ENCODE results near the gene DLGAP1.

The DLGAP1 gene

DNA sequence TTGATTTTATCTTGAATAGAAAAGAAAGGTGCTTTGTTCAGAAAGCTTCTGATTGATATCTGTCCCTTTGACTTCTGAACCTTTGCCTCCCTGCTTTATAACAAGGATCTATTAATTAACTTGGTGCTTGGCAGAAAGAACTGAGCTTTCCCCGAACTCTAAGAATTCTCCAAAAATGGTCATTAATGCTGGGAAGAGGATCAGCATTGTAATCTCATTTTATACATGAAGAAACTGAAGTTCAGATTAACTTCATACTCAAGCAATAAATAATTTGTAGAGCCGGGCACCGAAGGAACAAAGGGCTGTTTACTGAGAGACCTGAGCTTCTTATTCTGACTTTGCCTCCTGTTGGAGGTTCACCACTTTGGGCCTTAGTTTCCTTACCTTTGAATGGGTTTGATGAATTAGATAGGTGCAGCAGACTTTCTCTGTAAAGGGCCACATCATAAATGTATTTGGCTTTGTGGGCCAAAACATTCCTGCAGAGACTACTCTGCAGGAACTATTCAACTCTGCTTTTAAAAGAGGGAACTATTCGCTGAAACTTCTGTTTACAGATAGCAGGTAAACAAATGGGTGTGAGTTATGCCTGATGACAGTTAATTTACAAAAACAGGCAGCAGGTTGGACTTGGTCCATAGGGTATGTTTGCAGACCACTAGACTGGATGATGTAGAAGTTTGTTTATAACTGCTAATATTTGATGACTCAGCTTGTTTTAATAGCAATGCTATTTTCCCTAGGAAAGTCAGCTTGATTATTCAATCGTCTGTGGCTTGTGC is 732.3 kb downstream of the DLGAP1 start:
- H3K4me2 ChIP-seq (ENCODE audit: low read length), result no peak overlapping the region
- DNase-seq, result no peak
- H3K4ac ChIP-seq (ENCODE audit: low read depth, low read length), result no peak overlapping the region
- no peaks in the 10 kb centered on the region for H3K27me3 ChIP-seq (ENCODE audit: insufficient read depth, low read length, poor library complexity)
- no peaks in the 10 kb centered on the region for H3K79me2 ChIP-seq (ENCODE audit: control insufficient read depth, insufficient read depth, low read length)
- no peak overlapping the region for H2AK5ac ChIP-seq (ENCODE audit: low read length)
- H3K4me3 ChIP-seq (ENCODE audit: low read length), result no peak overlapping the region
- no peak overlapping the region for H2BK15ac ChIP-seq (replicated peaks; ENCODE audit: low read depth)
- no peak overlapping the region for H3K23ac ChIP-seq (ENCODE audit: low read length)
- no peak overlapping the region for H4K8ac ChIP-seq (ENCODE audit: low read depth, low read length)
- WGBS (ENCODE audit: extremely low coverage, insufficient coverage, low lambda C conversion rate), result no CpG with 5 or more reads among the region's 5 CpGs
- H2BK5ac ChIP-seq (ENCODE audit: low read length), result no peak overlapping the region
- H4K5ac ChIP-seq (ENCODE audit: low read length), result no peak overlapping the region
- H3K36me3 ChIP-seq (ENCODE audit: control insufficient read depth, insufficient read depth, low read length), result no peaks in the 10 kb centered on the region
- peaks cover 2% of the 10 kb centered on the region for H3K4me1 ChIP-seq (ENCODE audit: control insufficient read depth, low read depth, low read length)
- H3K79me1 ChIP-seq (ENCODE audit: low read length), result no peaks in the 10 kb centered on the region
- H3K9ac ChIP-seq (ENCODE audit: low read length), result no peak overlapping the region
- H3K27ac ChIP-seq (ENCODE audit: low read depth, low read length), result no peak overlapping the region
- no peak overlapping the region for H3K56ac ChIP-seq (ENCODE audit: low read length)
- H2BK120ac ChIP-seq (ENCODE audit: low read depth, low read length), result no peak overlapping the region
- H3K18ac ChIP-seq (ENCODE audit: low read length), result no peak overlapping the region

DNA sequence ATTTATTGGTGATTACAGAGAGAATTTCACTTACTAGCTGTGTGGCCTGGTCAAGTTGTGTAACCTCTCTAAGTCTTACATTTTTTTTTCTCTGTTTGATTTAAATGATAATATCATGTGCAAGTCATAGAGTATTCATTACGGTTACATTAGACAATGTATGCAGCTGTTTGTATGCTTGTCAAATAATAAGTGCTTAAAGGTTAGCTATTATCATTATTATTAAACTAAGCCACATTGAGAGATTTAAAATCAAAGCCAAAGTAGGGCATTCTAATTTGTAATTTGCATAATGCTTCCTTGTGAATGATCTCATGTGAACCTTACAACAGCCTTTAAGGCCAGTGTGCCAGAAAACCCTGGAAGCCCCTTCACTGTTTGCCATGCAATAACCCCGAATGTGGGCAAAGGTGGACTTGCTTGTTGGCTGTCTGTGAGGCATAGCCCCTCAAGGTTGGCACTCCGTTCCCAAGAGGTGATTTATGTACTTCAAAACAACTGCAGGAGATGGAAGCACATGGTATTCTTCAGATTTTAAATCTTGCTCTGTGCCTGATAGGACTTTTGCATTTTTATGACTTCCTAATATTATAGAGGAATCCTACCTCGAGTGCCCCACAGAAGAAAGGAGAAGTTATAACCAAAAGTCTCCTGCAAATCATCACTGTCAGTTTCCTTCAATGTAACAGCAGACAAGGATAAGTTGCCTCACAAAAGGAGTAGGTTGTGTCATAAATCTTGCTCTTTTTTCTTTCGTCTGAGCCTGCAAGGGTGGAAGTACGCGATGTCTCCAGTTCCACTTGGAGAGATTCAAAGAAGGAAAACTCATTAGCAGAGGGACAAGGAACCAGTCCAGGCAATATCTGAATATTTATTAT is 733.1 kb downstream of the DLGAP1 start:
- no peak overlapping the region for H3K56ac ChIP-seq (ENCODE audit: low read length)
- no peak overlapping the region for H3K18ac ChIP-seq (ENCODE audit: low read length)
- no peak overlapping the region for H3K4ac ChIP-seq (ENCODE audit: low read depth, low read length)
- no peak overlapping the region for H3K9ac ChIP-seq (ENCODE audit: low read length)
- H4K5ac ChIP-seq (ENCODE audit: low read length), result no peak overlapping the region
- no peak overlapping the region for H4K8ac ChIP-seq (ENCODE audit: low read depth, low read length)
- H3K23ac ChIP-seq (ENCODE audit: low read length), result no peak overlapping the region
- no peak overlapping the region for H2AK5ac ChIP-seq (ENCODE audit: low read length)
- H2BK5ac ChIP-seq (ENCODE audit: low read length), result no peak overlapping the region
- H3K4me3 ChIP-seq (ENCODE audit: low read length), result no peak overlapping the region
- H3K27me3 ChIP-seq (ENCODE audit: insufficient read depth, low read length, poor library complexity), result no peaks in the 10 kb centered on the region
- H3K4me1 ChIP-seq (ENCODE audit: control insufficient read depth, low read depth, low read length), result peaks cover 2% of the 10 kb centered on the region
- DNase-seq, result no peak
- H2BK120ac ChIP-seq (ENCODE audit: low read depth, low read length), result no peak overlapping the region
- no peak overlapping the region for H3K4me2 ChIP-seq (ENCODE audit: low read length)
- no peaks in the 10 kb centered on the region for H3K36me3 ChIP-seq (ENCODE audit: control insufficient read depth, insufficient read depth, low read length)
- no peaks in the 10 kb centered on the region for H3K79me1 ChIP-seq (ENCODE audit: low read length)
- no CpG with 5 or more reads among the region's 7 CpGs for WGBS (ENCODE audit: extremely low coverage, insufficient coverage, low lambda C conversion rate)
- no peak overlapping the region for H2BK15ac ChIP-seq (replicated peaks; ENCODE audit: low read depth)
- no peak overlapping the region for H3K27ac ChIP-seq (ENCODE audit: low read depth, low read length)
- no peaks in the 10 kb centered on the region for H3K79me2 ChIP-seq (ENCODE audit: control insufficient read depth, insufficient read depth, low read length)

- Histone ChIP-seq H4K8ac (ENCODE audit: low read depth, low read length) (no peak overlapping the region), H3K36me3 (ENCODE audit: control insufficient read depth, insufficient read depth, low read length) (no peaks in the 10 kb centered on the region), H3K9ac (ENCODE audit: low read length) (no peak overlapping the region), H2AK5ac (ENCODE audit: low read length) (no peak overlapping the region), H3K18ac (ENCODE audit: low read length) (no peak overlapping the region), H3K56ac (ENCODE audit: low read length) (no peak overlapping the region), H3K79me2 (ENCODE audit: control insufficient read depth, insufficient read depth, low read length) (no peaks in the 10 kb centered on the region), H3K4me3 (ENCODE audit: low read length) (no peak overlapping the region), H2BK15ac (replicated peaks; ENCODE audit: low read depth) (no peak overlapping the region), H4K5ac (ENCODE audit: low read length) (no peak overlapping the region), H3K79me1 (ENCODE audit: low read length) (no peaks in the 10 kb centered on the region), H3K27ac (ENCODE audit: low read depth, low read length) (no peak overlapping the region), H3K23ac (ENCODE audit: low read length) (no peak overlapping the region), H3K4me1 (ENCODE audit: control insufficient read depth, low read depth, low read length) (peaks cover 2% of the 10 kb centered on the region), H3K27me3 (ENCODE audit: insufficient read depth, low read length, poor library complexity) (no peaks in the 10 kb centered on the region), H3K4ac (ENCODE audit: low read depth, low read length) (no peak overlapping the region), H3K4me2 (ENCODE audit: low read length) (no peak overlapping the region), H2BK5ac (ENCODE audit: low read length) (no peak overlapping the region), H2BK120ac (ENCODE audit: low read depth, low read length) (no peak overlapping the region)
- no peak for DNase-seq
- WGBS (ENCODE audit: extremely low coverage, insufficient coverage, low lambda C conversion rate), result no CpG with 5 or more reads among the region's 4 CpGs
Measured at GRCh38 chr18:3720818-3721545, 734.1 kb downstream of the DLGAP1 start.

GRCh38 chr18:3720159-3720558 is 734.9 kb downstream of the DLGAP1 start:
- no peak overlapping the region for H3K4me2 ChIP-seq (ENCODE audit: low read length)
- H3K79me1 ChIP-seq (ENCODE audit: low read length), result no peaks in the 10 kb centered on the region
- H3K27me3 ChIP-seq (ENCODE audit: insufficient read depth, low read length, poor library complexity), result no peaks in the 10 kb centered on the region
- H3K23ac ChIP-seq (ENCODE audit: low read length), result no peak overlapping the region
- no peaks in the 10 kb centered on the region for H3K36me3 ChIP-seq (ENCODE audit: control insufficient read depth, insufficient read depth, low read length)
- no peak overlapping the region for H2BK5ac ChIP-seq (ENCODE audit: low read length)
- H3K18ac ChIP-seq (ENCODE audit: low read length), result no peak overlapping the region
- H3K27ac ChIP-seq (ENCODE audit: low read depth, low read length), result no peak overlapping the region
- no peak for DNase-seq
- no peak overlapping the region for H2BK15ac ChIP-seq (replicated peaks; ENCODE audit: low read depth)
- no peak overlapping the region for H3K4me3 ChIP-seq (ENCODE audit: low read length)
- H3K4ac ChIP-seq (ENCODE audit: low read depth, low read length), result no peak overlapping the region
- no peak overlapping the region for H2BK120ac ChIP-seq (ENCODE audit: low read depth, low read length)
- no CpG with 5 or more reads among the region's 1 CpG for WGBS (ENCODE audit: extremely low coverage, insufficient coverage, low lambda C conversion rate)
- H2AK5ac ChIP-seq (ENCODE audit: low read length), result no peak overlapping the region
- H4K8ac ChIP-seq (ENCODE audit: low read depth, low read length), result no peak overlapping the region
- no peaks in the 10 kb centered on the region for H3K79me2 ChIP-seq (ENCODE audit: control insufficient read depth, insufficient read depth, low read length)
- H3K56ac ChIP-seq (ENCODE audit: low read length), result no peak overlapping the region
- H4K5ac ChIP-seq (ENCODE audit: low read length), result no peak overlapping the region
- peaks cover 2% of the 10 kb centered on the region for H3K4me1 ChIP-seq (ENCODE audit: control insufficient read depth, low read depth, low read length)
- H3K9ac ChIP-seq (ENCODE audit: low read length), result no peak overlapping the region

DNA sequence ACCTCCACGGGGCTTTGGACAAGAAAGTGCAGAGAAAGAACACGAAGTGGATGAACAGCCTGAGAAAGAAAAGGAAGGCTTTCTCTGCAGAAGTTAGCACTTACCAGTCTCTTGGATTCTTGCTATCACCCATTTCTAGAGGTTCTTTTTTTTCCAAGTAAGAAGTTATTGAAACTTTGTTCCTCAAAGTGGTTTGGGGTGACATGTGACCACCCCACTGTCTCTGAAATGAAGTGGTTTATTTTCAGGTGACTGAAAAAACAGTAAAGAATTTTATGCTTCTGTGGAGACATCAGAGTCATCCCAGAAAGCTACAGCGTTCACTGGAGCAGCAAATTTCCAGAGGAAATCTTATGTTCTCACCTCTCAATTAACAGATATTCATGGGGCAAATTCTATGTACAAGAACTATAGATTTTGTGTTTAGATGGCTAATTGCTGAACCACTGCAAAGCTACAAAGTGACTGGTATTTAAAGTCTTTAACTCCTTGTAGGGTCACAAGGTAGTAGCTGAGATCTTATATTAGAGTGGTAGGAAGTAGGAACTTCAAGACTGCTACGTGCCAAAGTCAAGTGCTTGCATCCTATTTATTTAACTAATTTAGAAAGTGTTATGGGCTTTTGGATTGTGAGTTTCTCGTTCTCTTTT is 737.6 kb downstream of the DLGAP1 start:
- no peaks in the 10 kb centered on the region for H3K4me1 ChIP-seq (ENCODE audit: control insufficient read depth, low read depth, low read length)
- no CpG with 5 or more reads among the region's 5 CpGs for WGBS (ENCODE audit: extremely low coverage, insufficient coverage, low lambda C conversion rate)
- no peak overlapping the region for H3K4ac ChIP-seq (ENCODE audit: low read depth, low read length)
- no peaks in the 10 kb centered on the region for H3K79me2 ChIP-seq (ENCODE audit: control insufficient read depth, insufficient read depth, low read length)
- H4K8ac ChIP-seq (ENCODE audit: low read depth, low read length), result no peak overlapping the region
- no peak overlapping the region for H4K5ac ChIP-seq (ENCODE audit: low read length)
- no peak overlapping the region for H2BK120ac ChIP-seq (ENCODE audit: low read depth, low read length)
- no peak overlapping the region for H3K4me3 ChIP-seq (ENCODE audit: low read length)
- H3K27me3 ChIP-seq (ENCODE audit: insufficient read depth, low read length, poor library complexity), result no peaks in the 10 kb centered on the region
- no peaks in the 10 kb centered on the region for H3K36me3 ChIP-seq (ENCODE audit: control insufficient read depth, insufficient read depth, low read length)
- no peaks in the 10 kb centered on the region for H3K79me1 ChIP-seq (ENCODE audit: low read length)
- H2BK5ac ChIP-seq (ENCODE audit: low read length), result no peak overlapping the region
- DNase-seq, result no peak
- no peak overlapping the region for H3K56ac ChIP-seq (ENCODE audit: low read length)
- no peak overlapping the region for H2BK15ac ChIP-seq (replicated peaks; ENCODE audit: low read depth)
- no peak overlapping the region for H3K27ac ChIP-seq (ENCODE audit: low read depth, low read length)
- no peak overlapping the region for H2AK5ac ChIP-seq (ENCODE audit: low read length)
- H3K23ac ChIP-seq (ENCODE audit: low read length), result no peak overlapping the region
- H3K9ac ChIP-seq (ENCODE audit: low read length), result no peak overlapping the region
- H3K18ac ChIP-seq (ENCODE audit: low read length), result no peak overlapping the region
- H3K4me2 ChIP-seq (ENCODE audit: low read length), result no peak overlapping the region
